H9 (cell line): ENCODE measurements around the gene UQCRC1. TPM values are rescaled to one million over a fixed set of nuclear protein-coding genes. Genes with fewer than 3 reads are reported as not detected.

Source experiments
- DNase-seq: peaks from one replicate; pipeline ENCODE4 v3.0.0-alpha.2; 2017
- H2AFZ ChIP-seq: one replicate; pipeline ENCODE4 v1.6.1; 2013; ENCODE audit warnings: mild to moderate bottlenecking, low read length, control low read depth, moderate library complexity
- H2AK5ac ChIP-seq: 2 replicates; pipeline ENCODE4 v1.6.1; 2013; ENCODE audit warnings: low read length, control low read depth, mixed read lengths; ENCODE audit not compliant: insufficient read length
- H2BK120ac ChIP-seq: one replicate; pipeline ENCODE4 v1.6.1; 2013; ENCODE audit warnings: low read depth, mild to moderate bottlenecking, low read length, control low read depth, inconsistent platforms; ENCODE audit not compliant: poor library complexity, severe bottlenecking
- H2BK12ac ChIP-seq: 2 replicates; pipeline ENCODE4 v1.6.1; 2013; ENCODE audit warnings: low read length, control low read depth, mixed read lengths, low read depth; ENCODE audit not compliant: insufficient read length
- H2BK15ac ChIP-seq: 2 replicates; pipeline ENCODE4 v1.6.1; 2013; ENCODE audit warnings: low read depth, low read length, control low read depth
- H2BK20ac ChIP-seq: one replicate; pipeline ENCODE4 v1.6.1; 2013; ENCODE audit warnings: low read depth, mild to moderate bottlenecking, low read length, control low read depth, inconsistent platforms; ENCODE audit not compliant: poor library complexity, severe bottlenecking
- H2BK5ac ChIP-seq: 2 replicates; pipeline ENCODE4 v1.6.1; 2013; ENCODE audit warnings: low read length, control low read depth, mixed read lengths; ENCODE audit not compliant: insufficient read length
- H3K14ac ChIP-seq: 2 replicates; pipeline ENCODE4 v1.6.1; 2013; ENCODE audit warnings: low read length, control low read depth; ENCODE audit not compliant: insufficient read depth
- H3K18ac ChIP-seq: 2 replicates; pipeline ENCODE4 v1.6.1; 2013; ENCODE audit warnings: low read depth, mild to moderate bottlenecking, mixed read lengths, low read length, control low read depth; ENCODE audit not compliant: insufficient read length
- H3K23ac ChIP-seq: 2 replicates; pipeline ENCODE4 v1.6.1; 2013; ENCODE audit warnings: low read length, control low read depth, mixed read lengths, low read depth; ENCODE audit not compliant: insufficient read length
- H3K23me2 ChIP-seq: 2 replicates; pipeline ENCODE4 v1.6.1; 2013; ENCODE audit warnings: low read depth, mild to moderate bottlenecking, mixed read lengths, low read length, control low read depth; ENCODE audit not compliant: insufficient read length, poor library complexity, severe bottlenecking
- H3K27ac ChIP-seq: 2 replicates; pipeline ENCODE4 v1.5.1; 2013; ENCODE audit warnings: low read length, control low read depth, mixed read lengths, low read depth; ENCODE audit not compliant: insufficient read length
- H3K27me3 ChIP-seq: 2 replicates; pipeline ENCODE4 v1.6.1; 2013; ENCODE audit warnings: low read length, control low read depth, inconsistent platforms; ENCODE audit not compliant: insufficient read depth
- H3K4ac ChIP-seq: 2 replicates; pipeline ENCODE4 v1.6.1; 2013; ENCODE audit warnings: low read depth, mild to moderate bottlenecking, control low read depth, inconsistent platforms, low read length, moderate library complexity
- H3K4me1 ChIP-seq: 2 replicates; pipeline ENCODE4 v1.6.1; 2013; ENCODE audit warnings: low read length, control low read depth, inconsistent platforms; ENCODE audit not compliant: insufficient read depth
- H3K4me2 ChIP-seq: 2 replicates; pipeline ENCODE4 v1.6.1; 2013; ENCODE audit warnings: low read length, control low read depth, mixed read lengths; ENCODE audit not compliant: insufficient read length, insufficient read depth
- H3K56ac ChIP-seq: 2 replicates; pipeline ENCODE4 v1.6.1; 2013; ENCODE audit warnings: low read depth, mild to moderate bottlenecking, mixed read lengths, low read length, control low read depth; ENCODE audit not compliant: insufficient read length
- H3K79me1 ChIP-seq: 2 replicates; pipeline ENCODE4 v1.6.1; 2013; ENCODE audit warnings: low read depth, mild to moderate bottlenecking, moderate library complexity, low read length, control low read depth, inconsistent platforms; ENCODE audit not compliant: insufficient read depth, poor library complexity, severe bottlenecking
- H3K79me2 ChIP-seq: 2 replicates; pipeline ENCODE4 v1.6.1; 2013; ENCODE audit warnings: low read length, control low read depth, inconsistent platforms; ENCODE audit not compliant: insufficient read depth
- H3K9ac ChIP-seq: 2 replicates; pipeline ENCODE4 v1.6.1; 2013; ENCODE audit warnings: low read length, control low read depth, mixed read lengths; ENCODE audit not compliant: insufficient read length; ENCODE audit errors: extremely low read depth
- H3K9me3 ChIP-seq: one replicate; pipeline ENCODE4 v1.6.1; 2013; ENCODE audit warnings: low read depth, low read length, inconsistent platforms; ENCODE audit not compliant: control insufficient read depth
- H3T11ph ChIP-seq: one replicate; pipeline ENCODE4 v1.6.1; 2013; ENCODE audit warnings: mild to moderate bottlenecking, low read length, control low read depth, inconsistent platforms
- H4K20me1 ChIP-seq: one replicate; pipeline ENCODE4 v1.6.1; 2013; ENCODE audit not compliant: control insufficient read depth, insufficient read length, insufficient read depth
- H4K5ac ChIP-seq: 2 replicates; pipeline ENCODE4 v1.6.1; 2013; ENCODE audit warnings: low read depth, mild to moderate bottlenecking, mixed read lengths, low read length, control low read depth; ENCODE audit not compliant: insufficient read length
- H4K8ac ChIP-seq: replicated peaks from 2 replicates; pipeline ENCODE4 v1.6.1; 2013; ENCODE audit warnings: low read length, control low read depth, mixed read lengths, low read depth; ENCODE audit not compliant: insufficient read length
- H4K91ac ChIP-seq: 2 replicates; pipeline ENCODE4 v1.6.1; 2013; ENCODE audit warnings: low read depth, mild to moderate bottlenecking, moderate library complexity, mixed read lengths, low read length, control low read depth; ENCODE audit not compliant: insufficient read length
- H3K27ac Mint-ChIP-seq, 3 experiments: 2 replicates in 2 of 3; 3 replicates in 1 of 3; pipeline ENCODE4 v1.8.0; 2020 to 2021; ENCODE audit warnings: mixed read lengths in 3 of 3, mild to moderate bottlenecking in 1 of 3, moderate library complexity in 1 of 3
- H3K27me3 Mint-ChIP-seq: 2 replicates; pipeline ENCODE4 v1.8.0; 2021; ENCODE audit warnings: low read depth, mild to moderate bottlenecking, moderate library complexity, mixed read lengths
- H3K36me3 Mint-ChIP-seq, 3 experiments: 2 replicates in 2 of 3; 3 replicates in 1 of 3; pipeline ENCODE4 v1.8.0; 2020 to 2021; ENCODE audit warnings: low read depth in 3 of 3, mixed read lengths in 3 of 3; ENCODE audit not compliant: insufficient read depth in 1 of 3
- H3K4me1 Mint-ChIP-seq, 2 experiments: 2 replicates each; pipeline ENCODE4 v1.8.0; 2020; ENCODE audit warnings: mixed read lengths in 2 of 2
- H3K4me3 Mint-ChIP-seq, 2 experiments: 2 replicates in 1 of 2; 3 replicates in 1 of 2; pipeline ENCODE4 v1.8.0; 2020 to 2021; ENCODE audit warnings: mild to moderate bottlenecking in 2 of 2, mixed read lengths in 2 of 2, moderate library complexity in 1 of 2
- H3K9me3 Mint-ChIP-seq, 2 experiments: 2 replicates in 1 of 2; 3 replicates in 1 of 2; pipeline ENCODE4 v1.8.0; 2020; ENCODE audit warnings: mild to moderate bottlenecking in 2 of 2, mixed read lengths in 2 of 2, moderate library complexity in 1 of 2
- WGBS: extraction: QIAGEN DNeasy Blood & Tissue Kit; methylation state at CpG from one replicate; pipeline ENCODE4 v1.1.7; 2013; ENCODE audit warnings: missing lambda C conversion rate, low lambda C conversion rate, mixed read lengths; ENCODE audit not compliant: insufficient read length; ENCODE audit errors: extremely low coverage; 5-methylcytosine and 5-hydroxymethylcytosine counted together
- total RNA-seq: library from RNA; stranded (reverse); gene quantifications from 2 replicates; pipeline ENCODE4 v1.2.1, GENCODE V29; 2021
- TF ChIP-seq, protein P1 (sequence below): fragments of 200-600 bp; sonication (generic); conservative IDR thresholded peaks from 3 replicates; pipeline ENCODE4 v1.8.0; 2021; ENCODE audit warnings: antibody characterized with exemption, mild to moderate bottlenecking

UQCRC1 gene
- total RNA-seq, 1 experiment from 2014 or later = 285 TPM

DNA sequence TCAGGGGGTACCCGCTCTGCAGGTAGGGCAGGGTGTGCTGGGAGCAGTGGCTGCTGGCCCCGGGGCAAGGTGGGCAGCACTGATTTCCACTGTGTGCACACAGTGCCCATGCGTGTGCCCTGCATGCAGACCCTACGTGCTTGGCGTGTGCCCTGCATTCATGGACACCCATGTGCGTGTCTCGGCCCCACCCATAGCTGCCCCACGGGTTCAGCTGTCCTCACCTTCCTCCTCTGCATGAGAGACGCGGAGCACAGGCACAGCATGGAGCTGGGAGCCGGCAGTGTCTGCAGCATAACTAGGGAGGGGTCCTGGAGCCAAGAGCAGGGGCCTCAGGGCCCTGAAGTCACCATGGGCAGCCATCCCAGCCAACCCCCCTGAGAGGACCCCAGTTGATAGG lies 44.3 kb downstream of the UQCRC1 start:
- Histone ChIP-seq H4K5ac (no peak overlapping the region), H4K8ac (no peak overlapping the region), H3K4me2 (no peak overlapping the region), H3K79me1 (no peaks in the 10 kb centered on the region), H3K14ac (no peak overlapping the region; the same call in 1 of the 2 replicates), H3K4me1 (peaks cover 6% of the 10 kb centered on the region; the same call in 1 of the 2 replicates), H3K27ac (no peak overlapping the region), H3K9ac (no peak overlapping the region), H3T11ph (no peak overlapping the region), H2AK5ac (no peak overlapping the region), H4K91ac (no peak overlapping the region), H3K9me3 (no peaks in the 10 kb centered on the region), H2BK12ac (no peak overlapping the region), H3K18ac (no peak overlapping the region), H2BK5ac (no peak overlapping the region), H2BK20ac (no peak overlapping the region), H2BK15ac (no peak overlapping the region), H4K20me1 (no peaks in the 10 kb centered on the region), H3K27me3 (no peaks in the 10 kb centered on the region), H3K23me2 (no peaks in the 10 kb centered on the region), H2AFZ (no peak overlapping the region), H3K79me2 (no peaks in the 10 kb centered on the region), H2BK120ac (no peak overlapping the region), H3K23ac (no peak overlapping the region), H3K4ac (no peak overlapping the region), H3K56ac (no peak overlapping the region)
- peaks cover 28 to 30% of the 10 kb centered on the region in 2 experiments for H3K4me1 Mint-ChIP-seq
- no CpG with 5 or more reads among the region's 11 CpGs for WGBS
- H3K36me3 Mint-ChIP-seq = peaks cover 0 to 18% (median 0%) of the 10 kb centered on the region in 3 experiments; a peak in 3 of 7 replicates
- H3K9me3 Mint-ChIP-seq = no peaks in the 10 kb centered on the region; a peak in 1 of 5 replicates
- no peak overlapping the region for H3K4me3 Mint-ChIP-seq
- peaks cover 2% of the 10 kb centered on the region; the same call in 1 of the 2 replicates for H3K27me3 Mint-ChIP-seq
- DNase-seq = no peak
- TF ChIP-seq, protein P1, sequence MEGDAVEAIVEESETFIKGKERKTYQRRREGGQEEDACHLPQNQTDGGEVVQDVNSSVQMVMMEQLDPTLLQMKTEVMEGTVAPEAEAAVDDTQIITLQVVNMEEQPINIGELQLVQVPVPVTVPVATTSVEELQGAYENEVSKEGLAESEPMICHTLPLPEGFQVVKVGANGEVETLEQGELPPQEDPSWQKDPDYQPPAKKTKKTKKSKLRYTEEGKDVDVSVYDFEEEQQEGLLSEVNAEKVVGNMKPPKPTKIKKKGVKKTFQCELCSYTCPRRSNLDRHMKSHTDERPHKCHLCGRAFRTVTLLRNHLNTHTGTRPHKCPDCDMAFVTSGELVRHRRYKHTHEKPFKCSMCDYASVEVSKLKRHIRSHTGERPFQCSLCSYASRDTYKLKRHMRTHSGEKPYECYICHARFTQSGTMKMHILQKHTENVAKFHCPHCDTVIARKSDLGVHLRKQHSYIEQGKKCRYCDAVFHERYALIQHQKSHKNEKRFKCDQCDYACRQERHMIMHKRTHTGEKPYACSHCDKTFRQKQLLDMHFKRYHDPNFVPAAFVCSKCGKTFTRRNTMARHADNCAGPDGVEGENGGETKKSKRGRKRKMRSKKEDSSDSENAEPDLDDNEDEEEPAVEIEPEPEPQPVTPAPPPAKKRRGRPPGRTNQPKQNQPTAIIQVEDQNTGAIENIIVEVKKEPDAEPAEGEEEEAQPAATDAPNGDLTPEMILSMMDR = no peak
- peak overlapping the region in 1 of 3 experiments; percentile 0; a peak in 1 of 7 replicates for H3K27ac Mint-ChIP-seq
